H1 (cell line): Measurements from ENCODE around the gene P2RX5.

Experiments used
- CREB1 ChIP-seq: IDR thresholded peaks from 2 replicates; pipeline ENCODE4 v1.6.1; 2012; ENCODE audit warnings: inconsistent platforms
- CTCF ChIP-seq, 3 experiments: IDR thresholded peaks; 1 replicate in 2 of 3; 2 replicates in 1 of 3; pipeline versions ENCODE4 v1.5.1 to v1.6.1; 2011; ENCODE audit warnings: low read length in 3 of 3, mild to moderate bottlenecking in 3 of 3, inconsistent platforms in 2 of 3, low read depth in 1 of 3, moderate library complexity in 1 of 3; ENCODE audit not compliant: insufficient read depth in 1 of 3; ENCODE audit errors: control extremely low read depth in 1 of 3
- EP300 ChIP-seq, 2 experiments: IDR thresholded peaks; 1 replicate in 1 of 2; 2 replicates in 1 of 2; pipeline ENCODE4 v1.6.1; 2011 to 2012; ENCODE audit warnings: low read depth in 2 of 2, low read length in 2 of 2, mild to moderate bottlenecking in 2 of 2, borderline replicate concordance in 1 of 2, inconsistent platforms in 1 of 2, moderate library complexity in 1 of 2
- EZH2 ChIP-seq: fragments of 200-600 bp; sonication (generic); IDR thresholded peaks from 2 replicates; pipeline ENCODE4 v1.7.1; 2012; ENCODE audit warnings: low read depth, mild to moderate bottlenecking, moderate library complexity, low read length, inconsistent platforms; ENCODE audit not compliant: severe bottlenecking
- POLR2A ChIP-seq, 2 experiments: IDR thresholded peaks; 1 replicate in 1 of 2; 2 replicates in 1 of 2; pipeline ENCODE4 v1.6.1; 2011; ENCODE audit warnings: low read depth in 2 of 2, low read length in 2 of 2, mild to moderate bottlenecking in 2 of 2; ENCODE audit errors: control extremely low read depth in 1 of 2

DNA sequence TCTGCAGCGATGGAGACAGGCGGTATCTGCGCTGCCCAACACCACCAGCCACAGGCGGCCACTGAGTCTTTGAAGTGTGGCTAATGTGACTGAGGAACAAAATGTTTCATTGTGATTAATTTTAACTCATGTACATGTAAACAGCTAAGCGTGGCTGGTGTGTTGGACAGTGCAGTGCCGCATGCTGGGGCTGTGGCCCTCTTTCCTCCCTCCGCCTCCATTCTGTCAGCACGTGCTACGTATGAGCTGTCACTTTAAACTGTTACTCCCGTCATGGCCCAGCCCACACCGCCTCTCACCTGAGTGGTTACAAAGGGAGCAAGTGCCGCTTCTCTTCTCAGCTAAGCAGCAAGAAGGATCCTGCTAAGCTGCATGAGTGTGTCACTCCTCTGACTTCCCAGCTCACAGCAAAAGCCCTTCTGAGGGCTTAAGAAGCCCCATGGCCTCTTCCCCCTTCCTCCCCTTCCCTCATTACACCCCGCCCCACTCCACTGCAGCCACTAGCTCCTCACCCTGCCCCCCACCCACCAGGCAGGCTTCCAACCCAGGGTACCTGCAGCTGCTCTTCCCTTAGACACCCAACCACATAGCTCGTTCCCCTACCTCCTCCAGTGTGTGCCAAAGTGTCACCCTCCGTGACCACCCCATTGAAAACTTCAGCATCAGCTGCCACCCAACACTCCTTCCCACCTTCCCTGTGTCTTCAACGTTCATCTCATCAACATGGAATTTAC is 42.8 kb upstream of the P2RX5 start:
- no peak for TF ChIP-seq EZH2
- TF ChIP-seq CTCF (IDR thresholded peaks at IDR 0.05; ENCODE audit: control extremely low read depth in 1 of 3, insufficient read depth in 1 of 3, low read depth in 1 of 3, low read length in 3 of 3), result no peak
- no peak for TF ChIP-seq EP300 (IDR thresholded peaks at IDR 0.05; ENCODE audit: borderline replicate concordance in 1 of 2, low read depth in 2 of 2, low read length in 2 of 2)
- no peak for TF ChIP-seq POLR2A (IDR thresholded peaks at IDR 0.05; ENCODE audit: control extremely low read depth in 1 of 2, low read depth in 2 of 2, low read length in 2 of 2)
- no peak for TF ChIP-seq CREB1
